ENCODE measurements around the gene EZR.

The EZR gene

DNA sequence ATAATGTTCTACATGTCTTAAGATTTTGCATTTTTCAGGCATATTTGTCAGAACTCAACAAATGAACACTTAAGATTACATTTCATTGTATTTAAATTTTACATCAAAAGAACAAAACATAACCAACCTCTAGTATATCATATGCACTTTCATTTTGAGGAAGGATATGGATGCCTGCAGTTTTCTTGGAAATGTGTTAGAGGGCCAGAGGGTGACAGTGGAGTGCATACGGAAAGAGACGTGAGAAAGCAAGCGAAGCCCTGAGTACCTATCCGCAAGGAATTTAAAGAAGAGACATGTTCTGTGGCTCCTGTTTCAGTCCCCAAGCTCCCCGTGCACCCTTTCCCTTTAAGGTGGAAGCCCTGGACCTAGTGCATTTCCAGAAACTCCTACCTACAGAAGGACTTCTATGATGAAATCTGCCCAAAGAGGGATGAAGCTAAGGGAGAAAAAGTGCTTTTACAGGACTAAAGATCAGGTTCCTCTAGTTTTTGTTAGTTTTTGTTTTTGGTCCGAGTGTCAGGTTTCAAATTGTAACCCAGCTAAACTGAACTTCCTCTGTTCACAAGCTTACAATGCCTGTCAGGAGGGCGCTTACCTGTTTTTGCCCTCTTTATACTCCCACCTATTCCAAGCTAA, 38.8 kb downstream of the EZR start:
- Histone ChIP-seq H4K91ac (ENCODE audit: low read depth, low read length, poor library complexity) (no peak overlapping the region), H3K27ac (replicated peaks; ENCODE audit: low read length) (no peak overlapping the region), H2BK120ac (ENCODE audit: low read depth, low read length) (no peak overlapping the region), H2BK12ac (ENCODE audit: low read length) (no peak overlapping the region), H2BK5ac (ENCODE audit: low read length) (no peak overlapping the region), H3K9ac (ENCODE audit: low read depth, low read length, poor library complexity) (no peak overlapping the region), H4K8ac (ENCODE audit: low read depth, low read length) (no peak overlapping the region), H3K9me3 (replicated peaks in 1 of 2; ENCODE audit: control insufficient read depth in 2 of 2, insufficient read depth in 1 of 2, low read depth in 1 of 2, low read length in 2 of 2) (peaks cover 0 to 2% of the 10 kb centered on the region in 2 donors), H3K14ac (ENCODE audit: low read length) (no peak overlapping the region), H3K4me3 (ENCODE audit: low read length in 2 of 2) (no peak overlapping the region), H3K36me3 (replicated peaks in 1 of 2; ENCODE audit: control insufficient read depth in 2 of 2, insufficient read depth in 2 of 2, low read length in 2 of 2) (peaks cover 38 to 96% of the 10 kb centered on the region in 2 donors), H3K18ac (ENCODE audit: low read length) (no peak overlapping the region), H3K79me1 (ENCODE audit: low read depth, low read length) (no peaks in the 10 kb centered on the region), H2AK5ac (ENCODE audit: low read depth, low read length) (no peak overlapping the region), H3K4me2 (ENCODE audit: insufficient read depth, low read length, poor library complexity, severe bottlenecking) (no peak overlapping the region), H2AFZ (ENCODE audit: low read length) (no peak overlapping the region), H3K23ac (ENCODE audit: low read depth, low read length, poor library complexity) (no peak overlapping the region), H3K27me3 (ENCODE audit: control insufficient read depth in 3 of 3, insufficient read depth in 3 of 3, low read depth in 1 of 3, low read length in 3 of 3) (no peaks in the 10 kb centered on the region), H3K4ac (ENCODE audit: low read length) (no peak overlapping the region), H3K4me1 (ENCODE audit: control insufficient read depth in 2 of 2, insufficient read depth in 1 of 2, low read depth in 1 of 2, low read length in 2 of 2) (peaks cover 0 to 5% of the 10 kb centered on the region in 2 donors), H2BK15ac (ENCODE audit: low read length) (no peak overlapping the region)
- no peak for DNase-seq (ENCODE audit: low spot score)
- WGBS, 2 donors (ENCODE audit: extremely low coverage in 2 of 2, insufficient read length in 2 of 2, insufficient replicate concordance in 1 of 2) = no CpG with 5 or more reads among the region's 7 CpGs

DNA sequence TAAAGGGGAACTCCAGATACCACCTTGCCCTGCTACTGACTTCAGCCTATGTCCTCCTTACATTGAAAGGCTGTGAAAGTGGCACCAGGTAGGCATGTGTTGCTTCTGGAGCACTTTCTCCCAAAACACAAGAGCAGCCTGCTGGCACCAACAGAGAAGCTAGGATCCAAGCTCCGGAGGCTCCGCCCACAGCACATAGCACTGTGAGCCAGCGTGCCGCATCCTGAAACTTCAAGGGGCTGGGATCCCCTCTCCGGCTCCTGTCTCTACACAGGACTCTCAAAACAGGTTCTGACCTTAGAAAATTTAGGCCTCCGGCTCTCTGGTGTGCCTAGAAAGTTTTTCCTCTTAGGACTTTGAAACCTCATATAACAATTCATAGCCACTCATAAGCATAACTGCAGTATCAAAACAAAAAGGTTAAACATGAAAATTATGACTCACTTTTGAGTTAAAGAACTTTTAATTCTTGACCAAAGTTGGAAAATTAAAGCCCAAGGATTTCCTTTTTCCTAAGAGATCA, 41.1 kb downstream of the EZR start:
- Histone ChIP-seq H3K4me2 (ENCODE audit: insufficient read depth, low read length, poor library complexity, severe bottlenecking) (no peak overlapping the region), H2AK5ac (ENCODE audit: low read depth, low read length) (no peak overlapping the region), H3K4me3 (ENCODE audit: low read length in 2 of 2) (no peak overlapping the region), H3K4me1 (ENCODE audit: control insufficient read depth in 2 of 2, insufficient read depth in 1 of 2, low read depth in 1 of 2, low read length in 2 of 2) (peaks cover 0 to 4% of the 10 kb centered on the region in 2 donors), H2BK120ac (ENCODE audit: low read depth, low read length) (no peak overlapping the region), H2BK5ac (ENCODE audit: low read length) (no peak overlapping the region), H3K27me3 (ENCODE audit: control insufficient read depth in 3 of 3, insufficient read depth in 3 of 3, low read depth in 1 of 3, low read length in 3 of 3) (no peaks in the 10 kb centered on the region), H2BK15ac (ENCODE audit: low read length) (no peak overlapping the region), H3K23ac (ENCODE audit: low read depth, low read length, poor library complexity) (no peak overlapping the region), H3K9ac (ENCODE audit: low read depth, low read length, poor library complexity) (no peak overlapping the region), H3K36me3 (replicated peaks in 1 of 2; ENCODE audit: control insufficient read depth in 2 of 2, insufficient read depth in 2 of 2, low read length in 2 of 2) (peaks cover 25 to 94% of the 10 kb centered on the region in 2 donors), H3K9me3 (replicated peaks in 1 of 2; ENCODE audit: control insufficient read depth in 2 of 2, insufficient read depth in 1 of 2, low read depth in 1 of 2, low read length in 2 of 2) (peaks cover 0 to 2% of the 10 kb centered on the region in 2 donors), H3K4ac (ENCODE audit: low read length) (no peak overlapping the region), H3K79me1 (ENCODE audit: low read depth, low read length) (no peaks in the 10 kb centered on the region), H2BK12ac (ENCODE audit: low read length) (no peak overlapping the region), H4K8ac (ENCODE audit: low read depth, low read length) (no peak overlapping the region), H2AFZ (ENCODE audit: low read length) (no peak overlapping the region), H3K14ac (ENCODE audit: low read length) (no peak overlapping the region), H3K27ac (replicated peaks; ENCODE audit: low read length) (no peak overlapping the region), H4K91ac (ENCODE audit: low read depth, low read length, poor library complexity) (no peak overlapping the region), H3K18ac (ENCODE audit: low read length) (no peak overlapping the region)
- DNase-seq (ENCODE audit: low spot score) = no peak
- no CpG with 5 or more reads among the region's 6 CpGs for WGBS, 2 donors (ENCODE audit: extremely low coverage in 2 of 2, insufficient read length in 2 of 2, insufficient replicate concordance in 1 of 2)

DNA sequence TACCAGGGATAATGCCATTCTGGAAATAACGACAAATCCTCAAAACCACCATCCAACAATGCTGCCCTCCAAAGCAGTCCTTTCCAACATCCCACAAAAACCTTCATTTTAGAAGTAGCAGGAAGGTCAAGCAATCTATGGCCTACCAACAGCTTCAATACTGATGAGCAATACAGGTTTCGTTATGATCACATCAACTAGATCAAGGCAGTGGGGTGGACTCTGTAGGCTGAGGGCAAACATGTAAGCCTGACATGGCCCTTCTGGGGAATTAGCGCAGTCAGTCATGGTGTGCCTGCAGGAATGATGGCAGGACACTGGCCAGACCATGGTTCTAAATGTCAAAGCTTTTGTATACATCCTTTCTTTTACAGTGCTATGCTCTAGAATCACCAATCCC, 41.7 kb downstream of the EZR start:
- no peak overlapping the region for H3K18ac ChIP-seq (ENCODE audit: low read length)
- no peak overlapping the region for H3K27ac ChIP-seq (replicated peaks; ENCODE audit: low read length)
- no peak for DNase-seq (ENCODE audit: low spot score)
- no peak overlapping the region for H3K23ac ChIP-seq (ENCODE audit: low read depth, low read length, poor library complexity)
- H3K27me3 ChIP-seq (ENCODE audit: control insufficient read depth in 3 of 3, insufficient read depth in 3 of 3, low read depth in 1 of 3, low read length in 3 of 3) = no peaks in the 10 kb centered on the region
- H2BK5ac ChIP-seq (ENCODE audit: low read length) = no peak overlapping the region
- no peak overlapping the region for H2AFZ ChIP-seq (ENCODE audit: low read length)
- peaks cover 0 to 2% of the 10 kb centered on the region in 2 donors for H3K9me3 ChIP-seq (replicated peaks in 1 of 2; ENCODE audit: control insufficient read depth in 2 of 2, insufficient read depth in 1 of 2, low read depth in 1 of 2, low read length in 2 of 2)
- no peak overlapping the region for H2BK12ac ChIP-seq (ENCODE audit: low read length)
- H3K4me2 ChIP-seq (ENCODE audit: insufficient read depth, low read length, poor library complexity, severe bottlenecking) = no peak overlapping the region
- peaks cover 20 to 94% of the 10 kb centered on the region in 2 donors for H3K36me3 ChIP-seq (replicated peaks in 1 of 2; ENCODE audit: control insufficient read depth in 2 of 2, insufficient read depth in 2 of 2, low read length in 2 of 2)
- no peak overlapping the region for H4K91ac ChIP-seq (ENCODE audit: low read depth, low read length, poor library complexity)
- H4K8ac ChIP-seq (ENCODE audit: low read depth, low read length) = no peak overlapping the region
- no peak overlapping the region for H3K4ac ChIP-seq (ENCODE audit: low read length)
- H2BK120ac ChIP-seq (ENCODE audit: low read depth, low read length) = no peak overlapping the region
- no CpG with 5 or more reads among the region's 3 CpGs for WGBS, 2 donors (ENCODE audit: extremely low coverage in 2 of 2, insufficient read length in 2 of 2, insufficient replicate concordance in 1 of 2)
- H3K79me1 ChIP-seq (ENCODE audit: low read depth, low read length) = no peaks in the 10 kb centered on the region
- H3K14ac ChIP-seq (ENCODE audit: low read length) = no peak overlapping the region
- H3K9ac ChIP-seq (ENCODE audit: low read depth, low read length, poor library complexity) = no peak overlapping the region
- no peak overlapping the region for H2AK5ac ChIP-seq (ENCODE audit: low read depth, low read length)
- no peak overlapping the region for H2BK15ac ChIP-seq (ENCODE audit: low read length)
- peaks cover 0 to 4% of the 10 kb centered on the region in 2 donors for H3K4me1 ChIP-seq (ENCODE audit: control insufficient read depth in 2 of 2, insufficient read depth in 1 of 2, low read depth in 1 of 2, low read length in 2 of 2)
- H3K4me3 ChIP-seq (ENCODE audit: low read length in 2 of 2) = no peak overlapping the region

DNA sequence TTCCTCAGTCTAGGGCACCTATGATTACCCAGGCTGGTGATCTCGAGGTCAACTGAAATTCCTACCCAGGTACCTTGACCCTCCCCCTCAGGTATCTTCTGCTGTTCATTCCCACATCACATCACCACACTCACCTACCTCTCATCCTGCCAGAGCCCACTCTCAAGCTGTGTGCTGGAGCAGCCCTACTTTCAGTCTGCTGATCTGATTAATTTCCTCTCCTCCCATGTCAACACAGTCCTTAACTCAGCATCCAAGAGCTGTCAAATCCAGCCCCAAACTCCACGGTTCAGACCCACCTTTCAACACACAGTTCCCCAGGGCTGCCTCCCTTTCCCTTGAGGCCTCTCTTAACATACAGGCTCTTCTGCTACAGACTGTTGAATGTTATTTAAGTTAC, 42.4 kb downstream of the EZR start:
- H3K9me3 ChIP-seq (replicated peaks in 1 of 2; ENCODE audit: control insufficient read depth in 2 of 2, insufficient read depth in 1 of 2, low read depth in 1 of 2, low read length in 2 of 2) = peaks cover 0 to 2% of the 10 kb centered on the region in 2 donors
- H2AK5ac ChIP-seq (ENCODE audit: low read depth, low read length) = no peak overlapping the region
- H2BK15ac ChIP-seq (ENCODE audit: low read length) = no peak overlapping the region
- H3K4me3 ChIP-seq (ENCODE audit: low read length in 2 of 2) = no peak overlapping the region
- no peak overlapping the region for H3K9ac ChIP-seq (ENCODE audit: low read depth, low read length, poor library complexity)
- no peaks in the 10 kb centered on the region for H3K79me1 ChIP-seq (ENCODE audit: low read depth, low read length)
- no peak overlapping the region for H3K14ac ChIP-seq (ENCODE audit: low read length)
- no peak overlapping the region for H3K23ac ChIP-seq (ENCODE audit: low read depth, low read length, poor library complexity)
- H2BK5ac ChIP-seq (ENCODE audit: low read length) = no peak overlapping the region
- peaks cover 16 to 94% of the 10 kb centered on the region in 2 donors for H3K36me3 ChIP-seq (replicated peaks in 1 of 2; ENCODE audit: control insufficient read depth in 2 of 2, insufficient read depth in 2 of 2, low read length in 2 of 2)
- H3K4ac ChIP-seq (ENCODE audit: low read length) = no peak overlapping the region
- no peak overlapping the region for H3K27ac ChIP-seq (replicated peaks; ENCODE audit: low read length)
- H4K8ac ChIP-seq (ENCODE audit: low read depth, low read length) = no peak overlapping the region
- peaks cover 0 to 4% of the 10 kb centered on the region in 2 donors for H3K4me1 ChIP-seq (ENCODE audit: control insufficient read depth in 2 of 2, insufficient read depth in 1 of 2, low read depth in 1 of 2, low read length in 2 of 2)
- H2BK12ac ChIP-seq (ENCODE audit: low read length) = no peak overlapping the region
- no peak overlapping the region for H2AFZ ChIP-seq (ENCODE audit: low read length)
- no peak overlapping the region for H3K18ac ChIP-seq (ENCODE audit: low read length)
- no peaks in the 10 kb centered on the region for H3K27me3 ChIP-seq (ENCODE audit: control insufficient read depth in 3 of 3, insufficient read depth in 3 of 3, low read depth in 1 of 3, low read length in 3 of 3)
- no peak overlapping the region for H2BK120ac ChIP-seq (ENCODE audit: low read depth, low read length)
- no peak overlapping the region for H3K4me2 ChIP-seq (ENCODE audit: insufficient read depth, low read length, poor library complexity, severe bottlenecking)
- H4K91ac ChIP-seq (ENCODE audit: low read depth, low read length, poor library complexity) = no peak overlapping the region
- WGBS, 2 donors (ENCODE audit: extremely low coverage in 2 of 2, insufficient read length in 2 of 2, insufficient replicate concordance in 1 of 2) = no CpG with 5 or more reads among the region's 2 CpGs
- DNase-seq (ENCODE audit: low spot score) = no peak

Data from neuronal stem cell (in vitro differentiated cells).